HG03354 (cell line): ENCODE measurements around the gene HOXB4.

Experiments used
- ATAC-seq: cut with Tn5 transposase; IDR thresholded peaks from one replicate; pipeline ENCODE4 v1.9.1; 2021; ENCODE audit warnings: mild to moderate bottlenecking; ENCODE audit not compliant: unreplicated experiment, poor library complexity, severe bottlenecking

HOXB4 gene

DNA sequence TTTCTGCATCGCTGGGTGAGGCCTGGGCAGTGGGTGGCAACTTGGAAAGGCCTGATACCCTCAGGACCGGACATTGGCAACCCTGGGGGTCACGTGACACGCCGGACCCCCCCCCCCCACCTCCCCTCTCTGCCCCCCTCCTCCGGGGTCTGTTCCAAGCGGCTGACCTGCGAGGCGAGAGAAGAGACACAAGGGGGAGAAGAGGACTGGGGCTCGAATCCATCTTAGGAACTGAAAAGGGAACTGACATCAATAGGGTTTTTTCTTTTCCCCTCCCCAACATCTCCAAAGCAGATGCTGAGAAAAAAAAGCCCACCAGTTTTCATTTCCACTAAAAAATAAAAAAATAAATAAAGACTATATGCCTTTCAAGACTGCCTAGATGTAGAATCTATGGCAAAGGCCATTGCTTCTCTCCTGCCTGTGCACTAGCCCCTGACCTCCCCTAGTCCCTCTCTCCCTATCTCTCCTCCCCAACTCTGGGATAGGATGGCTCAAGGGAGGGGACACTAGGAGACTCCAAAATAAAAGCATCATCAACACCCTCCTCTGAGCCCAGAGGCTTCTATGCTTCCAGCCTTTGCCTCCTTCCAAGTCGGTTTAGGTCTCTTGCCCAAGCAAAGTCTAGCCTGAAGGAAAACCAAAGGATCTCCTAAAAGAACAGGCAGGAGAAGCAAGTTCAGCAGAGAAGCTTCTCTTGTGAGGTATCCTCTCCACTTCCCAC is 25.5 kb downstream of the HOXB4 start:
- ATAC-seq = no peak

DNA sequence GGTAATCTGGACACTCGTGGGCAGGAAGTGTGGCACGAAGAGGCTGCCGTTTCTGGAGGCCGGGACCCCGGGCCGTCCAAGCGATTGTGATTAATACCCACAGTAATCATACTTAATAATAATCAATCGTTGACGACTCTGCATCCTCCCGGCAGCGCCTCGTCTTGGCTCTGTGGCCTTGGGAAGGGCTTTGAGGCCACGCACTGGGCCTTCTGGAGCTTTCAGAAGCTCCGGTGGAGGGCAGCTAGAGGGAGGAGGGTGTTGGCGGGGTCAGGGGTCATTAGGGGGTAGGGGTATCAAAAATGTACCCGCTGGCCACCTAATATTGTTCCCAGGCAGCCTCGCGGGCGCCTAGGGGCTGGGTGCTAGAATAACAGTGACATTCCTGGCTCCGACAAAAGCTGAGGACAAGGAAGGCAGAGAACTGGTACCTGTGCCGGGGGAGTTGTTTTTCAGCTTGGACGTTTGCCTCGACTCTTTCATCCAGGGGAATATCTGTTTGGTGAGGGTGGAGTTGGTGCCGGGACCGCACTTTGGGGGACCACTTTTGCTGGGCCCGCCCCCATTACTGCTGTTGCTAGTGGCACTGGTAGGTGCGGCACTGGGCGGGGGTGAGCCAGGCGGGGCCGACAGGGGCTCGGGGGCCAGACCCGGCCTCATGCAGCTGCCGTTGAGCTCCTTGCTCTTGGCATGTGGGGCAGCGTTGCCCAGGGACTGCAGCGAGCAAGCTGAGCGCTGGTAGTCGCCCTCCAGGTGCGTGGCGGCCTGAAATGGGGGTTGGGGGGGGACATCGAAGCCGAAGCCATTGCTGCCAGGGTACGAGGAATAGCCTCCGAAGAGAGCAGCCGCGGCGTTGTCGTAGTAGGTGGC is 26.3 kb downstream of the HOXB4 start:
- no peak for ATAC-seq

DNA sequence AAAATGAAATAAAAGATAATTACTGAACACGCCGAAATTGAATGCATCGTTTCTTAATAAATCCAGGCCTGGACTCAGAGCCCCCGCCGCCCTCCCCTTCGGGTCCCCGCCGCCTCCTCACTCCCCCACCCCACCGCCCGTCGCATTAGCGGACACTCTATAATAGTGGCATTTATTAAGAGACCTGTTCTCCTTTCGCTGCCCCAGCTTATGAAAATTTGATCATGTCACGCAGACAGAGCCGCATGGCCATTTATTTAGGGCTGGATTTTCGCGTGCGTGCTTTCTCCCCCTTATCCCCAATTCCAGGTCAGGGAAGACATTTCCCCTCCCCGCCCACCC is 27.0 kb downstream of the HOXB4 start:
- no peak for ATAC-seq

DNA sequence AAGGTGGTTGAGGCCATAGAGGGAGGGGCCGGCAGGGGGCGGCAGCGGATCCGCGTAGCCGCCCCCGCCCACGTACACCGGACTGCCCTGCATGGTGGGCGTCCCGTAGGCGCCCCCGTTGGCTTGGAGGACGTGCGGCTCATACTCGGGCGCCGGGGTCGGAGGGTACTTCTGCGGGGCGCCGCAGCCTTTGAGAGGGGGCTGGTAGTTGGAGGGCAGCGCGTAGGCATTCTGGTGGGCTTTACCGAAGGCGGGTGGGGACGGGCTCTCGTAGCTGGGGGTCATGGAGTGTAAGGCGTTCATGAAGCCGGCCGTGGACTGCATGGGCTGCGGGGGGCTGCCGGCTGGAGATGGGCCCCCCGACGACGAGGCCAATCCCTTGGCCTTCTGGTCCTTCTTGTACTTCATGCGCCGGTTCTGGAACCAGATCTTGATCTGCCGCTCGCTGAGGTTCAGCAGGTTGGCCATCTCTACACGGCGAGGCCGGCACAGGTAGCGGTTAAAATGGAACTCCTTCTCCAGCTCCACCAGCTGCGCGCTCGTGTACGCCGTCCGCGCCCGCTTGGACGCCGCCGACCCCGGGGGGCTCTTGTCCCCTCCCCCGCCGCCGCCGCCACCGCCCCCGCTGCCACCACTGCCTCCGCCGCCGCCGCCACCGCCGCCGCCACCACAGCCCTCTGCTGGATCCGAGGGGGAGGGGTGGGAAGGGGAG is 27.5 kb downstream of the HOXB4 start:
- ATAC-seq = no peak

DNA sequence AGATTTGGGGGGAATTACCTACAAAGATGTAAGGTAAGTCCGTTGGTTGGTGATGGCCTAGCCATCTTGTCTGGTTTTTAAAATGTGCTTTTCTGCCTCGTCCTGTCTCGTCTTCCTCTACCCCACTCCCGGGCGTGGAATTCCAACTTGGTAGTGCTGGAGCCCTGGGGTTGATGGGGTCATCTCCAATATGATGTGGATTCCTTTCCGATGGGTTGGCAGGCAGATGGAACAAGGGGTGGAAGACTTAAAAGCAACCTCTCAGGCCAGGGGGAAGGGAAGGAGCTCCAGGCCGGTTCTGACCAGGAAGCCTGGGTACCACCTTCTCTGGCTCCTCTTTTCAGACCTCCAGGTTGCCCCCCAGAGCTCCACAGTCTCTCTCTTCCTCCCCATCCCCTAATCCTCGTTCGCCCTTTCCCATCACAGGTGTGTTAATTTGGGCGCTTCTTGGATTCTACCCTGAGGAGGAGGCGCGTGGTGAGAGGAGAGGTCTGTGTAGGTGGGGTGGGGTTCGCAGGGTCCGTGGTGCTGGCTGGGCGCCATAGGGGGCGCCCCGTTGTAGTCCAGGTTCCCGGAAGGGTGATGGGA is 28.1 kb downstream of the HOXB4 start:
- no peak for ATAC-seq

DNA sequence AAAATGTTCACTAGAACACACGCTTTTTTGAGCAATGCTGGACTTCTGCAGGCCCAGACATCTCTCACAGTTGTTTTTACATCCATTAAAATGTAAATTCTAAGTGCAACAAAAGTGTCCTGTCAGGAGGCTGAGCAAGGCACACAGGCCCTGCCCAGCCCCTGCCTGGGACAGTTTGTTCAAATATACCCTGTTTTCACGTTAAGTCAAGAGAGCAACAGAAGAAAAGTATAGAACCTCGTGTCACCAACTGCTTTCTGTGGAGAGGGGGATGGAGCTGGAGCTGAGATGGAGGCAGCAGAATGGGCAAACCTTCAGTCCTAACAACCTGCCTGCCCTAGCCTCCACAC is 28.9 kb downstream of the HOXB4 start:
- ATAC-seq = no peak

DNA sequence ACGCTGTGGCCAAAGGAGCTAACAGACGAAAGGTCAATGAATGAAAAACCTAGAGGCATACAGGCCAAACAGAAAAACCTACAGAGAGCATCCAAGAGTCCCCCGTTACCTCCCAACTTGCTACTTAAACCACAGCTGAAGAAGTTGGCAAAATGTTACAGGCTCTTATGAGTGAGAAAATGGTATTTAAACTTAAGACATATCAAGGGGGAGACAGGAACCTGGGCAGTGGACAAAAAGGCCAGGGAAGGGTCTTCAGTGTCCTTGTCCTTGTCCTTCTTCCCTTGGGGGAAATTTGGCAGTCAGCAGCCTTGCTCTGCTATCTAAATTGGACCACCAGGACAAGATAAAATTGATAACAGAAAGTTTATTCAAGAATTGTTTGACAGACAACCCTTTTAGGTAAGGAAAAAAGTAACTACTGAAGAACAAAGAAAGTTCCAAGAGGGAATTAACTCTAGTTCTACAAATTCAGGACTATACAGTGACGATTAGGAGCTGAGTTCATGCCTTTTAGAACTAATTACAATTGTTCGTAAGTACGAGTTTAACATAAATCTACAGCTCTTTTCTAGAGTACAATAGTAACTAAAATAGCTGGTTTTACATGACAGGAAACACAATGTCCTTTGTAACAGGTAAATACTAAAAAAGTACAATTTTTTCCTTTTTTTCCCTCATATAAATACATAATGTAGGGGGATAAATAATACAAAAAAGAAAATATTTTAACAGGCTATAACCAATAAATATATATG is 29.4 kb downstream of the HOXB4 start:
- no peak for ATAC-seq

DNA sequence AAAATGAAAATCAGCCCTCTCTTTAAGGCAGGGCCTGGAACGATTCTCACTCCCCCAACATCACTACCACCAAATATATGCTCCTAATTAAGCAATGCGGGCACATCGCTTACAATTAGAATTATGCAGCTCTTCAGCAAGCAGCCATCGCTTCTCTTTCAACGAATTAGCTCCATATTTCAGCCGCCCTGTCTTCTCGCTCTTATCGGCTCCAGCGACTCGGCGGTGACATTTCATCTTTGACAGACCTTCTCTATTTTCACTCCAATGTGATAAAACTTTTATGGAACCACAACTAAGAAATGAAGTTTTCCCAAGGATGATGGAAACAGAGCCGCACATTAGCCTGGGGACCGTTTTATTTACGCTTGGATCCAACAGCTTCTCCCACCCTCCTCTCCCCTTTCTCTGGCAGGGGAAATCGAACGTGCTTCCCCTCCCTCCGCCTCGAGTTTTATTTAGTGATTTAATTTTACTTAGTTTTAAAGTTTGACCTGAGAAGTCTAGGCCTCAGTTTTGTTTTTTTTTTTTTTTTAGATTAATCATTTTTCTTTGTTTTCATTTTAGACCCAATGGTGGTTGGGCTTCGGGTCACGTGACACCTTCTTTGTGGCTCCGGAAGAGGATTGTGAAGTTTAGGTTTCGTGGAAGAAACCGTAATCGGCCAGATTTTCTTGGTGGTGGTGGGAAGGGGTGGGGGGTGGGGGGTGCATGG is 30.2 kb downstream of the HOXB4 start:
- ATAC-seq = no peak

DNA sequence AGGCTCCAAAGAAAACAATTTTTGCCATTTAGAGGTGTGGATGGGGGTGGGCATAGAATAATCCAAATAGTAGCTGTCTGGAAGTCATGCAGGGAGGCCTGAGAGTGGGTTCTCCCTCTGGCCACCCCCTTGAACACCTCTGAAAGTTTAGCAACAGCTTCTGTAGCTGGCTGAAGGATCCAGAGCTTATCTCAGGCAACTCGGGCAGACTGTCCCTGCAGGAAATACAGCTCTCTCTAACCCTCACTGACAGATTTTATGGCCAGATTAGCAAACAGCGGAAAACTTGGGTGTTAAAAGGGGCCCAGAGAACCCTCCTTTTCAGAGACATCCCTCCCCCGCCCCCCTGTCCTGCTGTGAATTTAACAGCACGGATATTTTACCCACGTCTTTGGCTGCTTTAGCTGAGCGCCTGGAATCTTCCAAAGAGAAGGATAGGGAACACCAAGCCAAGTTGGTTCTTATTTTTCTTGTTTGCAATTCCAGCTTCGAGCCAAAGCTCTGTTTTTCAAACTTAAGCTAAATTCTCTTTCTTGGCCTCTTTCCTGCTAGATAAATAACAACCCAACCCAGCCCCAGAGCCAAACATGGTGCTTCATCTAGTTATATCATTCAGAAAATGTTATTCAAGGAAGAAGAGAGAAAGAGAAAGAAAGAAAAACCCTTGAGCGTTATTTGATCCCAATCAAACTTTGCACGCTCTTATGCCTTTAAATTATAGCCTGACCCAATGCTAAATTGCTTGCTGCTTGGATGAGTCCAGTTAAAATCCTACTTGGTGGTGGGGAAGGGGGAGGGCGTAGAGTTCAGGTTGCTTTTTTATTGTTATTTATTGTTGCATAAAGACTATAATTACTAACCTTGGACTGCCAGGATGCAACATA is 31.0 kb downstream of the HOXB4 start:
- ATAC-seq = no peak

DNA sequence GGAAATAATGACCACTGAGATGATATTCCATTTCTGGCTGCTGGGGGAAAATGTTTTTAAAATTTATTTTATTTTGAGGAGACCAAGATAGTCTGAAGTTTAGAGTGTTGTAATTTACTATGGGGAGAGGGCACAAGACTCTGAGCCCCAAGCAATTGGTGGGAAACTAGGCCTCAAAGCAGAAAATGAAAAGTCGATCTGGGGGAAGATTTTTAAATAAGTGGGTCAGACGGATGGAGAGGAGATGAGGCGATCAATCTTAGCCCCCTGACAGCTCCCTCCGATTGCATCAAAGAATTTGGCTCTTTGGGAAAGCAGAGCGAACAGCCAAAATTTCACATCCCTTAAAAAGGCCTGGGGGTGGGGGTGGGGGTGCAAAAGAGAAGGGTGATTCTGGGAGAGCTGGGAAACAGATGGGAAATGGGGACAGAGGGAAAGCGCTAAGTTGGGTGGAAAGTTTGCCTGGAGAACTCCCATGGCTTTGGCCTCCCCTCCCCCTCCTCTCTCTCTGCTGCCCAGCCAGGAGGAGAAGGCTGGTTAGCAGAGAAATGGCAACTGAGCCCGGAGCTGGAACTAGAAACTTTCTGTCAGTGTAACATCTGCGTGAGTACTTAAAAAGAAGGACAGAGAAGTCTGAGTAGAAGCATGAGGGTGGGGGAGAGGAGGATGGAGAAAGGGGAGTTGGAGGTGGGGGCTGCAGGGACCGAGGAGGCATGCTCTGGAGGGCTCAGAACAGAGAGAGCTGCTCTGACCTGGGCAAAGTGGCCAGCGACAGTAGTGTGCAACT is 31.8 kb downstream of the HOXB4 start:
- ATAC-seq = no peak

DNA sequence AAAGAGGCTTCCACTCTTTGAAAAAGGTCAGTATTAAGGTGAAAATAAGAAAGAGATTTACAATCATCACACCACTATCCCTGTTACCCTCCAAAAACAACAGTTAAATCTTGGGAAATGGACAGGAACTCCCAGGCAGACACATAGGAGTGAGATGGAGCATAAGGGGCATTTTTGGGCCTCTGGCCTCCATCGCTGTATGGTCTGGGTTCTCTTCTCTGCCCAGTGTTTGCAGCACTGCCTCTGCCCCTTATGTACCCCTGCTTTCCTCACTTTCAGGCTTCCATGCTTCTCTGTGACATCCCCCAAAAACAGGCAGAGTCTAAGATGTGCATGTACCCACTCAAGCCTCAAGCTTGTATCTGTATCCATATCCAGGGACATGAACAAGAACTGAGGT is 32.6 kb downstream of the HOXB4 start:
- ATAC-seq = no peak

DNA sequence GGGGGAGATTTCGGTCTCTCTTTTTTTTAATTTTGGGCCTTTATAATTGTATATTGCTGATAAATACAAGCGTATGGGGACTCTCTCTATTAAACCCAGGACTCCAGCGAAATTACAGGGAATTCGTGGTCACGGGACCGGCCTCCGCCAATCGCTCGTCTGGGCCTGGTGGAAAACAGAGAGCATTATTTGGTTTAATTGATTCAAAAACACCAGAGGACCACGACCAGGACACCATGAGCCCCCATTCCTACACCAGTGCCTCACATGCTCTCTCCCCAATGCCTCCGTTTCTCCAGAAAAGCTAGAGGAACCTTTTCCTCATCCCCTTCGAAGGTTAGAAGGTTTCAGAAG is 33.2 kb downstream of the HOXB4 start, which contains the start of gene HOXB2:
TSS of gene HOXB2 (minus strand) at position 88 of the 354 bp plus-strand sequence. CDS start 198 bp downstream, outside the sequence.
- ATAC-seq = no peak

DNA sequence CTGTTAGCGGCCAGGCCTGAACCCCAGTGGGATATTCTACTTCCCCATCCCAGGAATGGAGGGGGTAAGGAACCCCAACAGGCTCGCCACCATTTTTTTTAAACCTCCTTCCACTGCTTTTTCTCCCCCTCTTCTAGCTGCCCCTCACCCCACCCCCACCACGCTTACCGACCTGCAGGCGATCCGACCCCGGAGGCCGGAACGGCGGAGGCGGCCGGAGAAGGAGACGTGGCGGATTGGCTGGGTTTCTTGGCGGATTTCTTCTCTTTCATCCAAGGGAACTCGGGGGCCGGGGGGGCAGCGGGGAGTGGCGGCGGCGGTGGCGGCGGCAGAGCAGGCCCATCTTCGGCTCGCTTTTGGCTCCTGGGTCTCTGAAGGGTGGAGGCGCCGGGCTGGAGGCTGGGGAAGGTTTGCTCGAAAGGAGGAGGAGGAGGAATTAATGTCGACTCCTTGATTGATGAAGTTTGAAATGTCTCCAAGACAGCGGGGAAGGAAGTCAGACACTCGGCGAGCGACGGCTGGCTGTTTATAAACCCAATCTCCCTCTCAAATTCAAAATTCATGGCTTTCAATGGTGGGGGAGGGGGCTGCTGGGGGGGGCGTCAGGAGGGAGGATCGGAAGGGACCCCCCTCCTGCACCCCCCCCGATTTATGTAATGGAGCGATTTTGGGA is 33.7 kb downstream of the HOXB4 start:
- ATAC-seq = no peak

DNA sequence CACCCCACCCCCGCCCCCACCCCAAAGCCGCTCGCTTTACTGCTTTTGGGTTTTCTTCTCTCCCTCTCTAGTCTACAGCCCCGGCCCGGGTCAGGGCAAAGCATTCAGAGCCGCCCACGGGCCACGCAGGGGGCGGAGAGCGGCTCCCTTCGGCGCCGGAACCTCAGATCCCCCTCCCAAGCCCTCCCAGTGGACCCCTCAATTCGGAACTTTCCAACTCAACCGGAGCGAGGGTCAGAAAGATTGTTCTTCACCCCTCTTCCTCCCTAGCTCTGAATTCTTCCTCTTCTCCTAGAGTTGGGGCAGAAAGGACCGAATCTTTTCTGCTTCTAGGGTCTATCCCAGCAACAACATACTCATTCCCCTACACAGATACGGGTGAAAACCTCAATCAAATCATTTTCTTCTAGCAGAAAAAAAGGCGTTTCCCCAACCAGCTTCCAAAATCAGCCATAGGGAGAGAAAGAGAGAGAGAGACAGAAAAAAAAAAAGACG is 34.2 kb downstream of the HOXB4 start:
- no peak for ATAC-seq

DNA sequence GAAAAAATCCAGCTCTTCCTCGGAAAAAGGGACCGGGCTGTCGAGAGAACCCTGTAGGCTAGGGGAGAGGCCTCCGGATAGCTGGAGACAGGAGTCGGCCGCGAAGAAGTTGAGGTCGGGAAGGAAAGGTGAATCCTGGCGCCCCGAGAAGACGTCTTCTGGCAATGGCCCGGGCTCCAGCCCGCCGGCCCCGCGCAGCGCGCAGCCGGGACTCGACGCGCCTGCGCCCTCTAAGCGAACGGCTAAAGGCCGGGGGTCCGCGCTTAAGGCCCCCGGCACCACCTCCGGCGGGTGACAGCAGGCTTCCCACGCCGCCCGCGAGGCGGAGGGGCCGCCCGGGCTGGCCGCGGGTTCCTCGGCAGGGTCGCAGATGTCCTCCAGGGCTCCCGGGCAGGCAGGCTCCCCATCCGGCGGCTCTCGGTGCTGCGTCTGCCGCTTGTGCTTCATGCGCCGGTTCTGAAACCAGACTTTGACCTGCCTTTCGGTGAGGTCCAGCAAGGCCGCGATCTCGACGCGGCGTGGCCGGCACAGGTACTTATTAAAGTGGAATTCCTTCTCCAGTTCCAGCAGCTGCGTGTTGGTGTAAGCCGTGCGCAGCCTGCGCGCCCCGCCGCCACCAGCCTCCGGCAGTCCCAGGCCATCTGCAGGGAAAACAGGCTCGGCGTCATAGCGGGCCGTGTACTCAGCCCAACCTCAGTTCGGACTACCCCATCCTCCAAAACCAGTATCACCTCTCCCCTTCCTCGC is 34.9 kb downstream of the HOXB4 start:
- peak; percentile 51 for ATAC-seq

DNA sequence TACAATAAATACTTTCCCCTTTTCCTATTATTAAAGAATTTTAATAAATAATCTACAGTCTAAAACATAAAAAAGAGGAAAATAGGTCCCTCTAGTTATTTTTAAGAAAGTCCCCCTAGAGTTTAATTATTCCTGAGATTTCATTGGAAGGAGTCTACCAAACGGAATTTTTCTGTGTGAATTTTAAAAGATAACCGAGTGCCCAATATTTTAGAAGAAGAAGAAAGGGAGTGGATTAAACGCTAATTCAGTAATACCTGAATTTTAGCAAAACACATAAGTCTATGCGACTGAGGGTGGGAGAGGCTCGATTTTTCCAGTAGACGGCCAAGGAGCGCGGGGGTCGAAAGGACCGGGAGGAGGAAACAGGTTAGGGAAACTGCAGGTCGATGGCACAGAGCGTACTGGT is 35.4 kb downstream of the HOXB4 start:
- ATAC-seq = no peak
